HTR-8/SVneo (cell line): ENCODE measurements around the gene SAMD10.

ENCODE experiments used
- DNase-seq: peaks from one replicate; pipeline ENCODE4 v3.0.0; 2011; ENCODE audit warnings: low spot score, mixed read lengths; ENCODE audit not compliant: insufficient read length
- FAIRE-seq: peaks from 2 replicates; lab custom pipeline; 2011; peaks lifted over from hg19 to GRCh38; lab: Jason Lieb, UNC

Gene SAMD10

DNA sequence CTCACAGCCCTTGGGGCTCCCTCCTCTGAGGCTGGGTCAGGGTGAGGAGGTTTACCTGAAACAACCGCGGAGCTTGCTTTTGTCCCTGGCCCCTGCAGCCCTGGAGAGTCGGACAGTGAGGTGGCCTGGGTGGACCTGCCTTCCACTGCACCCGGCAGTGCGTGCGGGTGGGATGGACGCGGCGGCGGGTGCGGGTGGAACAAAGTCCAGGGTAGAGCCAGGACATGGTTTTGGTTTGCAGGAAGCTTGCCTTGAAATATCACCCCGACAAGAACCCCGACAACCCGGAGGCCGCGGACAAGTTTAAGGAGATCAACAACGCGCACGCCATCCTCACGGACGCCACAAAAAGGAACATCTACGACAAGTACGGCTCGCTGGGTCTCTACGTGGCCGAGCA lies 50.4 kb downstream of the SAMD10 start:
- peak; percentile 65 for FAIRE-seq
- DNase-seq: no peak

DNA sequence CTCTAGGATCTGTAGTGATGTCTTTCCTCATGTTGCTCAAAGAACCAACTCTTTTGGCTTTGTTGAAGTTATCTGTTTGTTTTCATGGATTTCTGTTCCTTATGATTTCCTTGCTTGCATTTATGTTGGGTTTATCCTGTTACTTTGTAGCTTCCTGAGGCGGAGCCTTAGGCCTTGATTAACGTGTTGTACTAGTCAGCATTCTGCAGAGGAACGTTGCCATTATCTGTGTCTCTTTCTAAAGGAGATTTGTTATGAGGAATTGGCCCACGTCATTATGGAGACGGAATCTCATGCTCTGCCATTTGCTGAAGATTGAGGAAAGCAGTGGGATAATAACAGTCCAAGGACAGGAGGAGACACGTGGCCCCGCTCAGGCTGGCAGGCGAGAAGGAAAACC lies 53.1 kb downstream of the SAMD10 start:
- DNase-seq (no peak), FAIRE-seq (peak; percentile 86)

DNA sequence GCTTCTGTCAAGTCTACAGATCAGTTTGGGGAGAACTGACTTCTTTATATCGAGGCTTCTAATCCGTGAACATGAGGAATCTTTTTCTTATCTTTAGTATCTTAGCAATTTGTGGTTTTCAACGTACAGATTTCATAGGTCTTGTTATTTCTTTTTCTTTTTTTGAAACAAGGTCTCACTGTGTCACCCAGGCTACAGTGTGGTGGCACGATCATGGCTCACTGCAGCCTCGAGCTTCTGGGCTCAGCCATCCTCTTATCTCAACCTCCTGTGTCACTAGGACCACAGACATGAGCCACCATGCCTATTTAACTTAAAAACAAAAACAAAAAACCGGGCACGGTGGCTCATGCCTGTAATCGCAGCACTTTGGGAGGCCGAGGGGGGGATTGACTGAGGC lies 55.2 kb downstream of the SAMD10 start:
- FAIRE-seq (no peak), DNase-seq (no peak)
